Activated naive CD4-positive, alpha-beta T cell treated with anti-CD3 and anti-CD28 coated beads for 36 hours (primary cell): ENCODE measurements around the gene PRKN. TPM values are rescaled to one million over a fixed set of nuclear protein-coding genes. Genes with fewer than 3 reads are reported as not detected.
"Not testable (repeated sequence)": the region's sequence is repeated elsewhere in the genome, so short reads cannot be mapped to it uniquely, and the experiment has no call there.

Experiments used
- CTCF ChIA-PET: fragments of 350-600 bp; sonication (Branson Sonifier 250); formaldehyde crosslinking; loops from one replicate; lab custom pipeline; 2021; ENCODE audit warnings: antibody characterized with exemption; lab: Charles Lee
- DNase-seq: peaks from one replicate; pipeline ENCODE4 v3.0.0-alpha.2; 2020
- H3K27ac Mint-ChIP-seq: one replicate; pipeline ENCODE4 v1.8.0; 2021; ENCODE audit warnings: mild to moderate bottlenecking, mixed read lengths
- H3K27me3 Mint-ChIP-seq: one replicate; pipeline ENCODE4 v1.8.0; 2021; ENCODE audit warnings: low read depth, mixed read lengths
- H3K36me3 Mint-ChIP-seq: one replicate; pipeline ENCODE4 v1.8.0; 2021; ENCODE audit warnings: low read depth, mixed read lengths
- H3K4me1 Mint-ChIP-seq: one replicate; pipeline ENCODE4 v1.8.0; 2021; ENCODE audit warnings: low read depth, mixed read lengths
- H3K4me3 Mint-ChIP-seq: one replicate; pipeline ENCODE4 v1.8.0; 2021; ENCODE audit warnings: mild to moderate bottlenecking, moderate library complexity, mixed read lengths
- H3K9me3 Mint-ChIP-seq: one replicate; pipeline ENCODE4 v1.8.0; 2021; ENCODE audit warnings: mixed read lengths
- intact Hi-C: fragments of 100-400 bp; cut with micrococcal nuclease; formaldehyde crosslinking; loops from one replicate; pipeline ENCODE4 v1.15.1; 2023
- total RNA-seq, 2 experiments: library from RNA; stranded (reverse); gene quantifications; one replicate each; pipeline ENCODE4 v1.2.3, GENCODE V29; 2021

Gene PRKN
- total RNA-seq, 2 experiments from 2014 or later, result 0.33 to 0.72 TPM

- Mint-ChIP-seq H3K4me3 (no peak overlapping the region), H3K4me1 (no peaks in the 10 kb centered on the region), H3K9me3 (no peaks in the 10 kb centered on the region), H3K27me3 (no peaks in the 10 kb centered on the region), H3K36me3 (peaks cover 1% of the 10 kb centered on the region), H3K27ac (no peak overlapping the region)
- DNase-seq, result no peak
- intact Hi-C loops, result no loop called here
- CTCF ChIA-PET, result no interaction called here
Observed at GRCh38 chr6:161908872-161909271, 818.7 kb downstream of the PRKN start.

- no peak for DNase-seq
- Mint-ChIP-seq H3K27me3 (no peaks in the 10 kb centered on the region), H3K4me3 (no peak overlapping the region), H3K4me1 (no peaks in the 10 kb centered on the region), H3K9me3 (no peaks in the 10 kb centered on the region), H3K36me3 (no peaks in the 10 kb centered on the region), H3K27ac (no peak overlapping the region)
- intact Hi-C loops, result no loop called here
- CTCF ChIA-PET, result interaction anchor here (0.6 kb wide), 1 partner anchor 321 kb away, joined by 3 read pairs; no protein-coding TSS in a partner anchor
Observed at GRCh38 chr6:161906571-161906970, 821.0 kb downstream of the PRKN start.

GRCh38 chr6:161903584-161904212 is 823.9 kb downstream of the PRKN start:
- Mint-ChIP-seq H3K9me3 (no peaks in the 10 kb centered on the region), H3K27ac (no peak overlapping the region), H3K36me3 (no peaks in the 10 kb centered on the region), H3K4me1 (no peaks in the 10 kb centered on the region), H3K27me3 (no peaks in the 10 kb centered on the region), H3K4me3 (no peak overlapping the region)
- DNase-seq, result no peak
- intact Hi-C loops, result no loop called here
- CTCF ChIA-PET, result interaction anchor here (0.6 kb wide), 1 partner anchor 1335 kb away, joined by 3 read pairs; no protein-coding TSS in a partner anchor

GRCh38 chr6:161901740-161902426 is 825.7 kb downstream of the PRKN start:
- intact Hi-C loops, result no loop called here
- H3K4me1 Mint-ChIP-seq, result no peaks in the 10 kb centered on the region
- CTCF ChIA-PET, result no interaction called here
- no peak overlapping the region for H3K27ac Mint-ChIP-seq
- H3K27me3 Mint-ChIP-seq, result no peaks in the 10 kb centered on the region
- DNase-seq, result no peak
- no peaks in the 10 kb centered on the region for H3K36me3 Mint-ChIP-seq
- H3K9me3 Mint-ChIP-seq, result peaks cover 1% of the 10 kb centered on the region
- no peak overlapping the region for H3K4me3 Mint-ChIP-seq

DNA sequence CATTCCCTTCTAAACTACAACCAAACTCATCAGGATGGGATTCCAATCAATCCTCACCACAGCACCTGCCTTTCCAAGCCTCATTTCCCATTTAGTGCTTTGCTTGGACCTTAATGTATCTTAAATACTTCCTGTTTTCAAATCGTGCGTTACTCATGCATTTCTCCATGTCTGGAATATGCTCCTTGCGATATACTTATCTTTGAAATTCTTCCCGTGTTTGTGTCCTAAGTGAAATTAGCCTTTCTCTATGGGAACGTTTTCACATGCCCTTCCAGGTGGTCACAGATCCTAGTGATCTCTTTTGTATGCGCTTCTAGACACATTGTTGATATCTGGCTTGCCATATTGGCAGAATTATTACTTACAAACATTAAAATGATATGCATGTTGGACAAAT is 833.1 kb downstream of the PRKN start:
- Mint-ChIP-seq H3K4me1 (no peaks in the 10 kb centered on the region), H3K27ac (no peak overlapping the region), H3K4me3 (no peak overlapping the region), H3K36me3 (no peaks in the 10 kb centered on the region), H3K9me3 (peaks cover 1% of the 10 kb centered on the region), H3K27me3 (no peaks in the 10 kb centered on the region)
- no peak for DNase-seq
- CTCF ChIA-PET, result no interaction called here
- intact Hi-C loops, result no loop called here

GRCh38 chr6:161891542-161891941 is 836.0 kb downstream of the PRKN start:
- CTCF ChIA-PET, result no interaction called here
- H3K4me1 Mint-ChIP-seq, result no peaks in the 10 kb centered on the region
- DNase-seq, result no peak
- no peaks in the 10 kb centered on the region for H3K36me3 Mint-ChIP-seq
- H3K9me3 Mint-ChIP-seq, result no peaks in the 10 kb centered on the region
- no peak overlapping the region for H3K4me3 Mint-ChIP-seq
- H3K27ac Mint-ChIP-seq, result no peak overlapping the region
- no peaks in the 10 kb centered on the region for H3K27me3 Mint-ChIP-seq
- intact Hi-C loops, result no loop called here

- H3K27me3 Mint-ChIP-seq, result no peaks in the 10 kb centered on the region
- CTCF ChIA-PET, result no interaction called here
- H3K4me1 Mint-ChIP-seq, result no peaks in the 10 kb centered on the region
- intact Hi-C loops, result no loop called here
- DNase-seq, result no peak
- no peaks in the 10 kb centered on the region for H3K36me3 Mint-ChIP-seq
- no peaks in the 10 kb centered on the region for H3K9me3 Mint-ChIP-seq
- H3K4me3 Mint-ChIP-seq, result no peak overlapping the region
- H3K27ac Mint-ChIP-seq, result no peak overlapping the region
Observed at GRCh38 chr6:161890832-161891297, 836.7 kb downstream of the PRKN start.

DNA sequence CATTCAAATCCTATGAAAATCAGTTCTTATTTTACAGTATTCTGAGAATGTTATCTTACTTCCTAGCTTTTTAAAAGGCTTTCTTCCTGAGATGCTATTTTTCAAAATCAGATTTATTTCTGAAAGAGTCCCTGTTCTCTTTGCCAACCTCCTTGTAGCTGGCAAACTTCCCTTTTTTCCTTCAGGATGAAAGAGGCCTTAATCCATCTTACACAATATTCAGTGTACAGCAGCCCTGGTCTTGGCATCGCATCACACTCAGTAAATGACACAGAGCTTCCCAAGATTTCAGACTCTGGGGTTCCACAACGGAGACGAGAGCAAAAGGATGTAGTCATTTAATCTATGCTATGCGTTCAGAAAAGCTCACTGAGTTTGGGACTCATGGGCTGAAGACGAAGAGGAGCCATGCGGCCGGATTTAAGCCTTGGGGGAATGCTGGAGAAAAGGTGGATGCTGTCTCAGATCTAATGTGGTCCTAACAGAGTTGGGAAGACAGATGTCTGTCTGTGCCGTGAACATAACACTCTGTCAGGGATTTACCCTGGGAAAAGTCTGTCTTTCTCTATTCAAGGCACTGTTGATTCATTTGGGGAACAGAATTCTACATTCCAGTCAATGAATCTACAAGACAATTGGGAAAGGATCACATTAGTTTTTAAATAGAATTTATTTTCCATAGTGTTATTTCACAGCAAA is 837.3 kb downstream of the PRKN start:
- Mint-ChIP-seq H3K4me3 (no peak overlapping the region), H3K27me3 (no peaks in the 10 kb centered on the region), H3K27ac (no peak overlapping the region), H3K4me1 (no peaks in the 10 kb centered on the region), H3K36me3 (no peaks in the 10 kb centered on the region), H3K9me3 (no peaks in the 10 kb centered on the region)
- intact Hi-C loops, result no loop called here
- DNase-seq, result no peak
- CTCF ChIA-PET, result no interaction called here

DNA sequence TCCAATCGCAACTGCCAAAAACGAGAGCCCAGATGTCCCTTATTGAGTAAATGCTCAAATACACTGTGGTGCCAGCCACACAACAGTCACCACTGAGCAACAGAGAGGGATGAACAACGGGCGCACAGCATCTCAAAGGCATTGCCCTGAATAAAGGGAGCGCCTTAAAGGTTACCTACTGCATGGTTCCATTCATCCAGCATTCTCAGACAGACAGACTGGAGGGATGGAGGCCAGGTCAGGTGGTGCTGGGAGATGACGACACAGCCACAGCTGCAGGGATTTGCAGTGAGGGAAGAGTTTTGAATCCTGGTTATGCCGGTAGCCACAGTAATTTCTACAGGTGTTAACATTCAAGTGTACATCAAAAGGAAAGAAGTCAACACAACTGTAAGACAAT is 838.2 kb downstream of the PRKN start:
- DNase-seq, result no peak
- H3K9me3 Mint-ChIP-seq, result no peaks in the 10 kb centered on the region
- H3K27me3 Mint-ChIP-seq, result no peaks in the 10 kb centered on the region
- no peak overlapping the region for H3K4me3 Mint-ChIP-seq
- CTCF ChIA-PET, result no interaction called here
- no peaks in the 10 kb centered on the region for H3K4me1 Mint-ChIP-seq
- intact Hi-C loops, result no loop called here
- H3K27ac Mint-ChIP-seq, result no peak overlapping the region
- no peaks in the 10 kb centered on the region for H3K36me3 Mint-ChIP-seq

- H3K4me3 Mint-ChIP-seq, intact Hi-C loops, H3K27me3 Mint-ChIP-seq, H3K36me3 Mint-ChIP-seq, H3K9me3 Mint-ChIP-seq, H3K4me1 Mint-ChIP-seq, CTCF ChIA-PET, DNase-seq, H3K27ac Mint-ChIP-seq: not testable (repeated sequence)
Observed at GRCh38 chr6:161886545-161886944, 841.0 kb downstream of the PRKN start.

DNA sequence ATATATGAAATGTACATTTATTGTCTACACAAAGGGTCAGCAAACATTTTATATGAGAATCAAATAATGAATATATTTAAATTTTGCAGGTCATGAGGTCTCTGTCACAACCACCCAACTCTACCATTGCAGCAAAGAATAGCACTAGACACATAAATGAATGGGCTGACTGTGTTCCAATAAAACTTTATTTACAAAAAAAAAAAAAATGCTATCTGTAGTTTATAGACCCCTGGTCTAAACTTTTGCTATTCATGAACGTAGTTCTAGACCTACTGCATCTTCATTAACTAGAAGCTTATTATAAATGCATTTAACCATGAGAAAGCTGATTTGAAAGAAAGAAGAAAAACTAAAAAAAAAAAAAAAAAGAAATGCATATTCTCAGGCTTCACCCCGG is 842.8 kb downstream of the PRKN start:
- Mint-ChIP-seq H3K9me3 (no peaks in the 10 kb centered on the region), H3K27me3 (no peaks in the 10 kb centered on the region), H3K36me3 (no peaks in the 10 kb centered on the region), H3K27ac (no peak overlapping the region), H3K4me3 (no peak overlapping the region), H3K4me1 (no peaks in the 10 kb centered on the region)
- CTCF ChIA-PET, result interaction anchor here (0.7 kb wide), 1 partner anchor 467 kb away, joined by 3 read pairs; no protein-coding TSS in a partner anchor
- intact Hi-C loops, result no loop called here
- no peak for DNase-seq

GRCh38 chr6:161882196-161882765 is 845.3 kb downstream of the PRKN start:
- intact Hi-C loops, result no loop called here
- H3K4me1 Mint-ChIP-seq, result no peaks in the 10 kb centered on the region
- CTCF ChIA-PET, result no interaction called here

More at GRCh38 chr6:161882196-161882765, 845.3 kb downstream of the PRKN start:
- Mint-ChIP-seq H3K4me3 (no peak overlapping the region), H3K27ac (no peak overlapping the region), H3K9me3 (no peaks in the 10 kb centered on the region), H3K36me3 (no peaks in the 10 kb centered on the region), H3K27me3 (no peaks in the 10 kb centered on the region)
- DNase-seq, result no peak
